IPS-NIHi7 (cell line): Measurements from ENCODE around the gene CES3.
"Not testable (repeated sequence)": the region's sequence is repeated elsewhere in the genome, so short reads cannot be mapped to it uniquely, and the experiment has no call there.

Source experiments
- DNase-seq: peaks from one replicate; pipeline ENCODE4 v3.0.0; 2012; ENCODE audit warnings: mixed read lengths; ENCODE audit errors: extremely low spot score

CES3 gene

DNA sequence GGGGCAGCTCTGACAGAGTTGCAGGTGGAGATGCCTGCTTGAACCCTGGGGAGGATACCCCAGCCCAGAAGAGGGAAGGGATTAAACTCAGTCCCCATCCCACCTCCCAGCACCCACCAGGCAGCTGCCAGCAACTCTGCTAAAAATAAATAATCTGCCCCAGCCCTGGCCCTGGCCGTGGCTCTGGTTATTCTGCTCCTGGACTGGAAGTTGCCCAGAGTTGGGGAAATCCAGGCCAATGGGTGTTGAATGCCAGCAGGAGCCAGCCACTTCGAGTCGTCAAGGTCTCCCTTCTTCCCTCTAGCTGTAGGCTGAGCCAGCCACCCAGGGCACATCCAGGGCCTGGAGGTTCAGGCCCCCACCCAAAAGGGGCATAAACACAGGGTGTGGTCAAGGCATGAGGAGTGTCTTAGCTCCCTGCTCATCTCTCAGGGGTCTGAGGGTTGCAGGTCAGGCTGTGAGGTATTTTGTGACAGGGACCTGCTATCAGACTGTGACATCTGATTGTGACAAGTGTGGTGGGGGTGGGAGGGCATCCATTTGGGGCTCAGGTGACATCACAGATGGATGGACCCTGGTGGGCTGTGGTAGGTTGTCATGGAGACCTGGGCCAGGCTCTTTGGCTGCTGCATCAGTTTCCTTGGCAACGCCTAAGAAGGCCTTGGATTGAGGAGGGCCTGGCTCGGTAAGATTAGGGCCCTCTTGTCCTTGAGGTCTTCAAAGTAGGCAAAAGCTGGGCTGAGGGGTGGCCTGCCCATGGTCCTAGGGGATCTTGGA, 34.7 kb upstream of the CES3 start:
- no peak for DNase-seq

DNA sequence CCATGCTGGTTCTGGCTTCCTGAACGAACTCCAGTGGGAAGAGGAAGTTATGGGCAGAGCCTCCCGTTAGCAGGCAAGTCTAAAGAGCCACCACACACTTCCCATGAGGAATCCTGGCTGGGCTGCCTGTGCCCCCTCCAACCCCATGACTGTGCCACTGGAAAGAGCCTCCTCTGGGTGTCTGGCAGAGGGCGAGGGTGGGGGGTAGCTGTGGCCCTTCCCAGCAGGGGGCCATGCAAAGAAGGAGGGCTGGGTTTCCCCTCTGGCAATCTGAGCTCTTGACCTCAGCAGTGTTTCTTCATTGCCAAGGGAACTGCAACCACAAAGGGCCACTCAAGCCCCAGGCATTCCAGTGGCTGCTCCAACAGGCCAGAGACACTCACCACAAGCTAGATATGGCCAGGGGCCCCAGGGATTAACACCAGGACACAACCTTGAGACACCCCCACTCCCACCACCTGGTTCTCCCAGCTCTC, 34.1 kb upstream of the CES3 start:
- DNase-seq, result no peak

DNA sequence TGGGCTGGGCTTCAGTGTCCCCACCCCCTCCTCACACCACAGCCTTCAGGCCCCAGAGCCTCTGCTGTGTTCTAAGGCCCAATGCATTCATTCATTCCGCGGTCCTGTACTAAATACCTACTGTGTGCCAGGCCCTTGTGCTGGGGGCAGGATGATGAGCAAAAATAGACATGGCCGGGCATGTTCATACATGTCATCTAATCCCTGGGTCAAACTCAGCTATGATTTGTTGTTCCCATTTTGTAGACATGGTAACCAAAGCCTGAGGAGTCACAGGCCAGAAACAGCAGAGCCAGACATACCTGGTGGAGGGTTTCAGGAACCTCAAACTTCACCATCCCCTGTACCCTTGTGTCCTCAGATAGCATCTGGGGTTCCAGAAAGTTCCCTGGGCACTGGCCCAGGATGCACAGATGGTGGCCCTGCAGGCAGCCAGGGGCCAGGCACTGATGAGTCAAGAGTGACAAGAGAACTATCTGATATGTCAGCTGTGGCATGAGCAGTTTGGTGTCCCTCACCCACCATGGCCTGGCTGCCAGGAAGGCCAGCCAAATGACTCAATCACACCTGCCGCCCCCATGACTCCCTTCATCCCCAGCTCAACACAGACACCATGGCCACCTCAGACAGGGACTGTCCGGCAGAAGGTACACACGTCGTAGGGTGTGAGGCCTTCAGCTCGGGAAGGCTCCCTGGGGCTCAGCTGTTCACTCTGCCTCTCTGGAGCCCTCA, 33.0 kb upstream of the CES3 start:
- no peak for DNase-seq

DNA sequence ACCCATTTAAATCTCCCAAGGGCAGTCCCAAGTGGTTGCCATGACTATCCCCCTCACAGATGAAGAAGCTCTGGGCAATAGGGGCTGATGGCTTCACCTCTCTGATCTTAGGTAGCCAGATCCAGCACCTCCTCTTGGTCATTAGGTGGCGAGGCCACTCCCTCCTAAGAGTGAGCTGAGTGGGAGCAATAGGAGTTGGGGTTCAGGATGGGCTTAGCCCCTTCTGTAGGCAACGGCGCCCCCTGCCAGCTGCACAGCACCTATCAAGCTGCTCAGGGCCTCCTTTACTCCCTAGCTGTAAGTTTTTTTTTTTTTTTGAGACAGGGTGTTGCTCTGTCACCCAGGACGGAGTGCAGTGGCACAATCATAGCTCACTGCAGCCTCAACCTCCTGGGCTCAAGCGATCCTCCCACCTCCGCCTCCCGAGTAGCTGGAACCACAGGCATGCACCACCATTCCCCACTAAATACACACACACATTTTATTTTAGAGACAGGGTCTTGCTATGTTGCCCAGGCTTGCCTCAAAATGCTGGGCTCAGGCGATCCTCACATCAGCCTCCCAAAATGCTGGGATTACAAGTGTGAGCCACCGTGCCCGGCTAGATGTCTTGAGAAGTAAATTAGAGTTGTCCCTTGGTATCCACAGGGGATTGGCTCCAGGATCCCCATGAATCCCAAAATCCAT, 32.2 kb upstream of the CES3 start:
- DNase-seq, result peak; percentile 65

DNA sequence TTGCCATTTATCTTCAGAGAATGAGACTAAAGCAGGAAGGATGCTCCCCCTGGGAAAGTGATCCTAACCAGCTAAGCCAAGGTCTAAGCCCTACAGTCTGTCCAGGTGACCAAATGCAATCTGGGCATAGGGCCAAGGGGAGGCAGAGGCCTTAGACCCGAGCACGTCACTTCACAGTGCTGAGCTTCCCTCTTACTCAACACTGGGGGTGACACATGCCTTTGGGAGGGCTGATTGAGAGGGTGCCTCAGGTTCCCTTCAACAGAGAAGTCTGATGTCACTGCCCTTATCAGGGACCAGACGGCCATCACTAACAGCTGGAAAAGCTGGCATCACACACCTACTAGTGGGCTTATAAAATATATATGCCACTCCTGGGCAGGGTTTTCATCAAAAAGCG, 30.9 kb upstream of the CES3 start:
- DNase-seq, result no peak

DNA sequence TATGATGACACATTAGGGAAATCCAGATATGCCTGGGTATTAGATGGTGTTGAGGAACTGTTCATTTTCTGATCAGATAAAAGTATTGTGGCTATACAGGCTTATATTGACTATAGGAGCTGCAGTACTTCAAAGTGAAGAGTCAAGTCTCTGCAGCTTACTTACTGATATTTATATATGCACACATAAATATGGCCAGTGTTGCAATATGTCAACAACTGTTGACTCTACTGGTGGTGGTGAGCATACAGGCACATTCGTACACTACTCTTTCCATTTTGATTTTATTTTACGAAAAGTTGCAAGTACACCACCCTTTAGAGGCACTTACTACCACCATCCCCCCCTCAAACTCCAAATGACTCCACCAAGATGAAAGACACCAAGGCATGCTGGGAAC, 29.4 kb upstream of the CES3 start:
- no peak for DNase-seq

DNA sequence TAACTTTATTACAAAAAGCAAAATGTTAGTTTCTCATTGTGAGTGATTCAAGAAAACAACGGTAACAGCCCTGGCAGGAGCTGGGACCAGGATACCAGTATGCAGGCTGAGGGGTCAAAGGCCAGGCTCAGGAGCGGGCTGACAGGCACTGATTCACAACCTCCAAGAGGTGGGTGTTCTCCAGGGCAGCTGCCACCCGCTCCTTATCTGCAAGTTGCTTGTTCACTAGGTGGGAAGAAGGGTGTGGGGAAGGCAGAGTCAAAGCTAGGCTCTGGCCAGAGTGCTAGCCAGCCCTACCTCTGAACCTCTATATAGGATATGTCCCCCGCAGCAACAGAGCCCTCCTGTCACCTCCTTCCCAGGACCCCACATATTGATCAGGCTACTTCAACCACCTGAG, 29.0 kb upstream of the CES3 start:
- no peak for DNase-seq

DNA sequence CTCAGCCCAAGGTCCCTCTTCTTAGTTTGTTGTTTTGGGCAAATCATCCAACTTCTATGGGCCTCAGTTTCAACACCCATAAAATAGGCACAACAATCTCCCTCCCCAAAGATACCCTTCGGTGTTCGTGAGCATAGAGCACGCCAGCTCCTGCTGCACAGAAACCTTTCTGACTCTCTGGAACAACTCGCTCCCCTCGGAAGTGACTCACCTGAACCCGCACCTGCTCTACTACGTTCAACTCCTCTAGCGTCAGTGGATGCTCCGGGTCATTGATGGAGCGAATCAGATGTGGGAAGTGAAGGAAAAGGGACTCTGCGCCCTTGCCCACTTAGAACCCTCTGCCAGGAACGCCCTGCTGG, 27.3 kb upstream of the CES3 start:
- no peak for DNase-seq

DNA sequence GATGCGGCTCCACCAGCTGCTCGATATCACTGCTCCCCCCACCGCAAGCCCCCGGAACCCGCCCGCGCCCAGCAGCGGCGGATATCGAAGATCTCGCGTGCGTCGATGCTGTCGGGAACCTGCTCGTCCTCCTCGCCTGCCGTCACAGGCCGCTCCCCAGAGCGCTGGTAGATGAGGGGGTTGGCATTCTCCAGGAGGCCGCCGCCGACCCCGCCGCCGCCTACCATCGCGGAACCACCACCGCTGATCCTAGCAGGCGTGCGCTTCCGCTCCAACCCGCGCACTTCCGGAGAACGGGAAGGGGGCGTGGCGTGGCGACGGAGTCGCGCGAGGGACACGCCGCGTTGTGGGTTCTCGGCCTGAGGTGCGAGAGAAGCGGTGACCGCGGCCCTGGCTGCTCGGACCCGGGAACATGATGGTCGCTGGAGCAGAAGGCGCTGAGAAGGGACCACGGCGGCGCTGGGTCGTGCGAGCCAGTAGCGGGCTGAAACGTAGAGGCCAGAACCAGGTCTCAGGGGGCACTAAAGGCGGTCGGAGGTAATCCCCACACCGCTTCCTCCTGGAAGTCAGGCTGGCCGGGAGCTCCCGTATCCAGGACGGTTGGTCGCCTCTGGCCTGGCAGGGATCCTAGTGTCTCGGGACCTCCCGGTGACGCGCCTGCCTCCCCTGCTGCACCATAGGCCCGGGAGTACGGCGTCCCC, 26.8 kb upstream of the CES3 start, which contains the start of gene CIAO2B:
CIAO2B (minus strand) TSS at position 265 of the 701 bp plus-strand sequence; CDS start at position 227, 38 bp downstream.
- DNase-seq, result peak; percentile 89

DNA sequence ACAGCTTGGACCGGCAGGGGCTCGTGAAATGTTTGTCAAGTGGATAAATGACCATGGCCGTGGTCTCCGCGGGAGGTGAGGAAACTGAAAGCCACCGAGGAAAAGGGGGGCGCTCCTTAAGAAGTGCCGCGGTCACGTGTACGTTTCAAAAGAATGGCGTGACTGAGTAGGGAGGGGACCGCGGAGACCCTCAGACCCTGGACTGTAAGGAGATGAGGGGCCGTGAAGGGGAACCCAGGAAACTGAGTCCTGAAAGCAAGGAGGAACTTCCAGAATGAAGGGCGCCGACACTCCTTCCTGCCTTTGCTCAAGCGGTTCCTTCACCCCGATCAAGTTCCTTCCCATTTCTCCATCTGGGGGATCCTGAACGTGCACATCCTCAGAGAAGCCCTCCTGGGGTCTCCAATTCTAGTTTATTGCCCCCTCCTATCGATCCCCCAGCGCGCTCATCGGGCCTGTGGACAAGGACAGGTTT, 26.2 kb upstream of the CES3 start:
- not testable (repeated sequence) for DNase-seq

DNA sequence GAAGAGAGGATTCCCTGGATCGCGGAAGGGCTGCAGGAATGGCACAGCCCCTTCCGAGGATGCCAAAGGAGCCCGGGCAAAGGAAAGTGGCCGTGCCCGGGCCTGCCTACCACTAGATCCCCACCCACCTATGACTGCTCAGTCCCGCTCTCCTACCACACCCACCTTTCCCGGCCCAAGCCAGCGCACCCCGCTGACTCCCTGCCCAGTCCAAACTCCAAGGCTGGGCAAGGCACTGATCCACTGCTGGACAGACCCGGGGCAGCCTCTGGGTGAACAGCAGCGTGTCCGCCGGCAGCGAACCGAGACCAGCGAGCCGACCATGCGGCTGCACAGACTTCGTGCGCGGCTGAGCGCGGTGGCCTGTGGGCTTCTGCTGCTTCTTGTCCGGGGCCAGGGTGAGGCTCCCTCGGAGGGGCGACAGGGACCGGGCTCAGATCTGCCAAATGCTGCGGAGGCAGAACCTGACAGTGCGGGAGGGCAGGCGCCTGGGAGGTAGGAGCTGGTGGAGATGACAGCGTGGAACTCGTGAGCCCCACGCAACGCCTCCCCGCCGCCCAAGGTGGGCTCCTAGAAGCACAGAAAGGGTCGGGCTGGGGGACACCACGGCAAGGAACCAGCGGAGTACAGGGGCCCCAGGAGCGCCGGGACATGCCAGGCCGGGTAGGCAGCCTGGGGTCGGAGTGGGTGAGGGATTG, 25.6 kb upstream of the CES3 start, which contains the start of gene CES2:
CES2 (plus strand) TSS at position 203 of the 698 bp plus-strand sequence; CDS start at position 323, 120 bp downstream.
- no peak for DNase-seq

DNA sequence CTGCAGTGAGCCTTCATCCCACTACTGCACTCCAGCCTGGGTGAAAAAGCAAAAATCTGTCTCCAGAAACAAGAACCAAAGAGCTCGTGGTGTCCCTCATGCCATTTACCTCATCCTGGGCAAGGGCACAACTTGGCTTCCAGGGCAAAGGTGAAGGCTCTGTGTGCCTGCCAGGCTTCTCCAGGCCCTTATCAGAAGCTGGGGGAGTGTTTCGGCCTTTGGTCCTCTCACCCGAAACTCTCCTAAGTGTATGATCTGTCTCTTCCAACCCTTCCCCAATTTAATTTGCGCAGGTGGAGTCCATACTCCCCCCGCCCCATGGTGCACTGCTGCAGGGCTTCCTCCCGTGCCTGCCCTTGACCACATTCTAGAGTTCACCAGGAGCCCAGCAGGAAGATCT, 24.6 kb upstream of the CES3 start:
- DNase-seq, result no peak

DNA sequence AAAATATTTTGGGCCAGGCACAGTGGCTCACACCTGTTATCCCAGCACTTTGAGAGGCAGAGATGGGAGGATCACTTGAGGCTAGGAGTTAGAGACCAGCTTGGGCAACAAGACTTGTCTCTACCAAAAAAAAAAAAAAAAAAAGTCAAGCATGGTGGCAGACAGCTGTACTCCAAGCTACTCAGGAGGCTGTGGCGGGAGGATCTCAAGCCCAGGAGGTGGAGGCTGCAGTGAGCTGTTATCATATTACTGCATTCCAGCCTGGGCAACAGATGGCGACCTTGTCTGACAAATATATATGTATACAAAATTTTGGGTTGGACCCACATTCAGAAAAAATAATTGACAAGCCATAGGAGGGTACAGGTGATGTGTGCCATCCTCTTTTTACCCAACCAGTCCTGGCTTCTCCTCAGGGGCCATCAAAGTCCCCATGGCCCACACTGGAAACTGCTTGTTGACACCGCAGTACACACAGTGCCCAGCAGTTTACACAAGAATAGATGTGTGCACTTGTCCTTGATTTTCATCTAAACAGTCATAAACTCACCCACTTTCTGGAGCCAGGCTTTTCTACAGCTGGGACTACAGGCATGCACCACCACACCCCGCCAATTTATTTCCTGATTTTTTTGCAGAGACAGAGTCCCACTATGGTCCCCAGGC, 24.0 kb upstream of the CES3 start:
- no peak for DNase-seq

DNA sequence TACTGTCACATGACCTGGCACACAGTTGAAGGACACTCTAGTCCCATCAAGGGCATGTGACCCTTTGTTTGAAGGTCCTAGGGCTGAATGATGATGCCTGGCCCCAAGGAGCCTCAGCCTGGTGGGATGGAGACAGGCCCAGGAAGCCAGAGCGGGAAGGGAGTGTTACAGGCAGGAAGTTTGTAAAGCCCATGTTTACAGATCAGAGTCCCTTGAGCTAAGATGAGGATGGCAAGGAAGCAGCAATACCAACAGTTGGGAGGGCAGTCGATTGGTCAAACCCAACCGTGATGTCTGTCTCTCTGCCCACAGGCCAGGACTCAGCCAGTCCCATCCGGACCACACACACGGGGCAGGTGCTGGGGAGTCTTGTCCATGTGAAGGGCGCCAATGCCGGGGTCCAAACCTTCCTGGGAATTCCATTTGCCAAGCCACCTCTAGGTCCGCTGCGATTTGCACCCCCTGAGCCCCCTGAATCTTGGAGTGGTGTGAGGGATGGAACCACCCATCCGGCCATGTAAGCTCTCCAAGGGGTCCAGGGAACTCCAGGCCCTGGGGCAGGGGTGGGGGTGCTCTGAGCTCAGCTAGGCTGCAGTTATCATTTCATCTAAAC, 23.2 kb upstream of the CES3 start:
- no peak for DNase-seq

DNA sequence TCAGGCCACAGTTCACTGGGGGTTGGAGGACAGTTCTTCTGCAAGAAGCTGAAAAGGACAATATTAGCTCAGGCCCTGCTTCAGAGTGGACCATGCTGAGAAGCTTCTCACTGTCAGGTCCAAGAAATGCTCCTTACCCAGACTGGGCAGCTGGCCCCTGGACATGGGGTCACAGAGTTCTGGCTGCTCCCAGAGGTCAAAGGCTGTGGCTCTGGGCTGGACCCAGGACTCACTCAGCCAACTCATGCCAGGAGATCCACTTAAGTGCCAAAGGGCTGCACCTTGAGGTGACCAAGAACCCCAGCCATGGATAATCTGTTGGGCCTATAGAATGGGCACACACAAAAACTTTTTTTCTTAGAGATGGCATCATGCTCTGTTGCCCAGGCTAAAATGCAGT, 21.7 kb upstream of the CES3 start:
- no peak for DNase-seq

DNA sequence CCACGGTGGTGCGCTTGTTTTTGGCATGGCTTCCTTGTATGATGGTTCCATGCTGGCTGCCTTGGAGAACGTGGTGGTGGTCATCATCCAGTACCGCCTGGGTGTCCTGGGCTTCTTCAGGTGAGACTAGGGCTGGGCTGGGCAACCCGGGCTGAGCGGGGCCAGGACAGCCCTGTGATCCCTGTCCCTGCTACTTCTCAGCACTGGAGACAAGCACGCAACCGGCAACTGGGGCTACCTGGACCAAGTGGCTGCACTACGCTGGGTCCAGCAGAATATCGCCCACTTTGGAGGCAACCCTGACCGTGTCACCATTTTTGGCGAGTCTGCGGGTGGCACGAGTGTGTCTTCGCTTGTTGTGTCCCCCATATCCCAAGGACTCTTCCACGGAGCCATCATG, 20.8 kb upstream of the CES3 start:
- no peak for DNase-seq

DNA sequence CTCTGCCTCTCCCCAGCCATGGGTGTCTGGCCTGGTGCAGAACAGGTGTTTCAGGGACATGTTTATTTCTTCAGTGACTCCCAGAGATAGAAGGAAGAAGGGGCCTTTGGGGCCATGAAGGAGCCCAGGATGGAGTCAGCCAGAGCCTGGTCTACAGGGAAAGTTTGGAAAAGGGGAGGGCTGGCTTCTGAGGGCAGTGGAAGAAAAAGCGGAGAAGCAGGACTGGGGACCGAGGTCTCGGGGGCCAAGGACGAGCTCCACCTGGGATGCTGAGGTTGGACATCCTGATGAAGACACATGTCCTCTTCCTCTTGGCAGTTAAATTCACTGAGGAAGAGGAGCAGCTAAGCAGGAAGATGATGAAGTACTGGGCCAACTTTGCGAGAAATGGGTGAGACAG, 18.1 kb upstream of the CES3 start:
- no peak for DNase-seq

DNA sequence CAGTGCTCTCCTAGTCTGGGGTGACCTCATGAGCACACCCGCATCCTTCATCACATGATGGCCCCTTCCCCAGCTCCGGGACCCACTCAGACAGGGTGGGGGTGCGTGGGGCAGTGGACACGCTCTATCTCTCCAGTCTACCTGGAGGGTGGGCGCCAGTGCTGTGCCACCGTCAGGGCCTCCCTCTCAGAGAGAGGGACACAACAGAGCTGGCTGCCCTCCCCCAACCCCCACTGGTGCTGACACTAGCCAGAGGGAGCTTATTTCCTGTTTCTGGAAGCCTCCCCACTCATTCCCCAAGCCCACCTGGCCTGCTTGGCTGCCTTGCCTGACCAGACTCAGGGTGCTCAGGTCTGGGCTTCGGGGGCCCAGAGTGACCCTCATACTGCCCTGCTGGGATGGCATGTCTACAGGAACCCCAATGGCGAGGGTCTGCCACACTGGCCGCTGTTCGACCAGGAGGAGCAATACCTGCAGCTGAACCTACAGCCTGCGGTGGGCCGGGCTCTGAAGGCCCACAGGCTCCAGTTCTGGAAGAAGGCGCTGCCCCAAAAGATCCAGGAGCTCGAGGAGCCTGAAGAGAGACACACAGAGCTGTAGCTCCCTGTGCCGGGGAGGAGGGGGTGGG, 17.5 kb upstream of the CES3 start:
- DNase-seq, result no peak

DNA sequence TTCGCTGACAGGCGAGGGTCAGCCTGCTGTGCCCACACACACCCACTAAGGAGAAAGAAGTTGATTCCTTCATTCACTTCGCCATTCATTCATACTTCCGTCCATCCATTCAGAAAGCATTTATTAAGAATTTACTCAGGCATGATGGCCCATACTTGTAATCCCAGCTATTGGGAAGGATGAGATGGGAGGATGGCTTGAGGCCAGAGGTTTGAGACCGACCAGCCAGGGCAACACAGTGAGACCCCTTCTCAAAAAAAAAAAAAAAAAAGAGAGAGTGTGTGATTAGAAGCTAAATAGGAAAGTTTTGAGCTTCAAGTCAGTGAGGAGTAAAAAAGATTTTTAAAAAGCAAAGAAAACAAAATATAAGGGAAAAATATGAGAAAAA, 17.0 kb upstream of the CES3 start:
- DNase-seq, result no peak

DNA sequence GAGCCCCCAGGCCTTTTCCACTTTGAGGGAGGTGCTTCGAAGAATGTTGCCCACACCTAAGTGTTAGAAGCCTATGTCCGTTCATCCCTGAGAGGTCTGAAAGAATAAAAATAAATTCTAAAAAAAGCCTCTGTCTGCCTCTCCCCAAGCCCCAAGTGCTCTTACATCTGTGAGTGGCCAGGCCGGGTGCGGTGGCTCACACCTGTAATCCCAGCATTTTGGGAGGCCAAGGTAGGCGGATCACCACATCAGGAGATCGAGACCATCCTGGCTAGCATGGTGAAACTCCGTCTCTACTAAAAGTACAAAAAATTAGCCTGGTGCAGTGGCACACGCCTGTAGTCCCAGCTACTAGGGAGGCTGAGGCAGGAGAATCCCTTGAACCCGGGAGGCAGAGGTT, 16.1 kb upstream of the CES3 start:
- not testable (repeated sequence) for DNase-seq
